Panc1 (cell line): ENCODE results near the gene MYRFL. TPM values are rescaled to one million over a fixed set of nuclear protein-coding genes. Genes with fewer than 3 reads are reported as not detected.

Experiments
- ATAC-seq: fragments of 200-7000 bp; cut with Tn5 transposase; 2 replicates; pipeline ENCODE4 v1.9.1; 2020; ENCODE audit warnings: mild to moderate bottlenecking, moderate library complexity
- BruUV-seq: library from RNA; stranded (reverse); fragments of 400-500 nt; replicated peaks from 2 replicates; lab custom pipeline; 2021; lab: Mats Ljungman, UMichigan
- CTCF ChIA-PET: fragments of 300-600 bp; sonication (Branson Sonifier 250); formaldehyde crosslinking; loops from one replicate; lab custom pipeline; 2022; ENCODE audit warnings: antibody characterized with exemption; lab: Charles Lee
- POLR2A ChIA-PET: fragments of 300-600 bp; sonication (Branson Sonifier 250); formaldehyde crosslinking; loops from one replicate; lab custom pipeline; 2022; ENCODE audit warnings: antibody characterized with exemption; lab: Charles Lee
- DNase-seq: peaks from one replicate; pipeline ENCODE4 v3.0.0-alpha.2; 2010; ENCODE audit warnings: low read depth, low spot score
- H3K27ac ChIP-seq: 2 replicates; pipeline ENCODE4 v1.5.1; 2011; ENCODE audit warnings: mild to moderate bottlenecking, low read length, inconsistent platforms
- H3K27me3 ChIP-seq: fragments of 200-500 bp; sonication (Bioruptor generic); 2 replicates; pipeline ENCODE4 v1.6.0; 2014; ENCODE audit warnings: low read length, inconsistent platforms; ENCODE audit not compliant: control insufficient read depth, insufficient read depth
- H3K36me3 ChIP-seq: fragments of 200-500 bp; sonication (Bioruptor generic); 2 replicates; pipeline ENCODE4 v1.5.1; 2014; ENCODE audit warnings: inconsistent platforms, mild to moderate bottlenecking, low read length, moderate library complexity; ENCODE audit not compliant: control insufficient read depth, insufficient read depth
- H3K4me1 ChIP-seq: 2 replicates; pipeline ENCODE4 v1.5.1; 2011; ENCODE audit warnings: inconsistent platforms, mild to moderate bottlenecking, low read length, moderate library complexity; ENCODE audit not compliant: control insufficient read depth, insufficient read depth
- H3K4me3 ChIP-seq, 2 experiments: 2 replicates each; pipeline ENCODE4 v1.5.1; 2011 to 2012; ENCODE audit warnings: low read depth in 2 of 2, low read length in 2 of 2, mild to moderate bottlenecking in 2 of 2, inconsistent platforms in 1 of 2, moderate library complexity in 1 of 2
- H3K9me3 ChIP-seq: fragments of 200-500 bp; sonication (Bioruptor generic); 2 replicates; pipeline ENCODE4 v1.5.1; 2014; ENCODE audit warnings: low read depth, mild to moderate bottlenecking, inconsistent platforms, low read length, moderate library complexity; ENCODE audit not compliant: control insufficient read depth, insufficient read depth
- POLR2AphosphoS5 ChIP-seq: IDR thresholded peaks from 2 replicates; pipeline ENCODE4 v1.6.1; 2012; ENCODE audit warnings: mild to moderate bottlenecking, low read depth, low read length, moderate library complexity
- REST ChIP-seq, 2 experiments: IDR thresholded peaks; 2 replicates each; pipeline ENCODE4 v1.6.1; 2011 to 2012; ENCODE audit warnings: low read depth in 2 of 2, control low read depth in 1 of 2, low read length in 1 of 2, mild to moderate bottlenecking in 1 of 2, moderate library complexity in 1 of 2; ENCODE audit not compliant: insufficient read depth in 1 of 2
- SIN3A ChIP-seq: IDR thresholded peaks from 2 replicates; pipeline ENCODE4 v1.6.1; 2012; ENCODE audit warnings: low read depth, mild to moderate bottlenecking, low read length, moderate library complexity, borderline replicate concordance; ENCODE audit not compliant: insufficient read depth
- TCF7L2 ChIP-seq: IDR thresholded peaks from 2 replicates; pipeline ENCODE4 v1.6.1; 2011; ENCODE audit warnings: mild to moderate bottlenecking, low read depth, low read length, inconsistent platforms
- in situ Hi-C: cut with HindIII; loops from 2 replicates; pipeline ENCODE4 v1.10.0; 2016; ENCODE audit warnings: low sequenced_read_pairs, low pct_unique_long_range_greater_than_20kb
- intact Hi-C: fragments of 100-400 bp; cut with micrococcal nuclease; formaldehyde crosslinking; loops from one replicate; pipeline ENCODE4 v1.10.0; 2022; ENCODE audit not compliant: unreplicated experiment
- total RNA-seq: library from RNA; stranded (reverse); gene quantifications from one replicate; pipeline ENCODE4 v1.2.1, GENCODE V29; 2021; ENCODE audit not compliant: unreplicated experiment
- TF ChIP-seq, protein P1 (sequence below): fragments of 450-650 bp; IDR thresholded peaks from 2 replicates; pipeline ENCODE4 v1.5.1; 2017; ENCODE audit warnings: mild to moderate bottlenecking

Gene MYRFL
- total RNA-seq, 1 experiment from 2014 or later: not detected

DNA sequence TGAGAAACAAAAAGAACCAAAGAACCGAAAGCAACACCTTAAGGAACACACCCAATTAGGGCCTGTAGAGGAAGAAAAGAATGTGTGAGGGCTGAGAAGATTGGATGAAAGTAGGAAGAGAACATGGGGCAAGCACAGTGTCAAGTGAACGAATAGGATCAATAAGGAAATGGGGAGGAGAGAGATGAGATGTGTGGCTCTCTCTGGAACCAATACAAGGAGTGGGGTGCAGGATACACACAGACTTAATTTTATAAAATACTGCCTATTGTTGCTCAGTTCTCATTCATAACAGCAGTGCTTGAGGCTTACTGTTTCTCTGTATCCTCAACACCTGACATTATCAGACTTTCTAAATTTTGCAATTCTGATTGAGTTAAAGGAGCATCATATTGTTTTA lies 93.3 kb downstream of the MYRFL start:
- no TSS peak for BruUV-seq
- ATAC-seq (no peak), DNase-seq (no peak)
- Histone ChIP-seq H3K4me3 (no peak overlapping the region), H3K27me3 (no peaks in the 10 kb centered on the region; the same call in 1 of the 2 replicates), H3K9me3 (no peaks in the 10 kb centered on the region), H3K27ac (no peak overlapping the region), H3K36me3 (no peaks in the 10 kb centered on the region), H3K4me1 (no peaks in the 10 kb centered on the region)
- ChIA-PET CTCF (no interaction called here), POLR2A (no interaction called here)
- intact Hi-C loops (no loop called here), in situ Hi-C loops (no loop called here)
- TF ChIP-seq REST (IDR thresholded peaks at IDR 0.05; ENCODE audit: insufficient read depth in 1 of 2, low read depth in 2 of 2, low read length in 1 of 2): no peak
- no peak for TF ChIP-seq SIN3A
- TF ChIP-seq POLR2AphosphoS5: no peak
- TF ChIP-seq, protein P1, sequence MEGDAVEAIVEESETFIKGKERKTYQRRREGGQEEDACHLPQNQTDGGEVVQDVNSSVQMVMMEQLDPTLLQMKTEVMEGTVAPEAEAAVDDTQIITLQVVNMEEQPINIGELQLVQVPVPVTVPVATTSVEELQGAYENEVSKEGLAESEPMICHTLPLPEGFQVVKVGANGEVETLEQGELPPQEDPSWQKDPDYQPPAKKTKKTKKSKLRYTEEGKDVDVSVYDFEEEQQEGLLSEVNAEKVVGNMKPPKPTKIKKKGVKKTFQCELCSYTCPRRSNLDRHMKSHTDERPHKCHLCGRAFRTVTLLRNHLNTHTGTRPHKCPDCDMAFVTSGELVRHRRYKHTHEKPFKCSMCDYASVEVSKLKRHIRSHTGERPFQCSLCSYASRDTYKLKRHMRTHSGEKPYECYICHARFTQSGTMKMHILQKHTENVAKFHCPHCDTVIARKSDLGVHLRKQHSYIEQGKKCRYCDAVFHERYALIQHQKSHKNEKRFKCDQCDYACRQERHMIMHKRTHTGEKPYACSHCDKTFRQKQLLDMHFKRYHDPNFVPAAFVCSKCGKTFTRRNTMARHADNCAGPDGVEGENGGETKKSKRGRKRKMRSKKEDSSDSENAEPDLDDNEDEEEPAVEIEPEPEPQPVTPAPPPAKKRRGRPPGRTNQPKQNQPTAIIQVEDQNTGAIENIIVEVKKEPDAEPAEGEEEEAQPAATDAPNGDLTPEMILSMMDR: no peak
- TF ChIP-seq TCF7L2: no peak

DNA sequence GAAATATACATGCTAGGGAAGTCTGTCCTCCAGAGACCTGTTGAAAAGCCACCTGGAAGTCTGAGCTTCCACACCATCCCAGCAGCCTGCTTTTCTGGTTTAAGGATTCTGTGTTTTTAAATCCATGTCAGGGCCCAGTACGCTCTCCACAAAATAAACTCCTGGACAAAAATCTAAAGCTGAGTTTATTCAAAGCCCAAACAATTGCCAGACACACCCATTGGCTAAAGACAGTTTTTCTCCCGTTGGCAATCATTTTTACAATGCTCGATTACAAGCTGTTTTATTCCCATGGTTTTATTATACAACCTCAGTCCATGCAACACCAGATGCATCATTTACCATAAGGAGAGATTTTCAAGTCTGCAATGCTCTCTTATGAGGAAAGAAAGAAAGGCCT lies 94.5 kb downstream of the MYRFL start:
- POLR2A ChIA-PET: no interaction called here
- CTCF ChIA-PET: no interaction called here

More for the DNA sequence above, 94.5 kb downstream of the MYRFL start:
- Histone ChIP-seq H3K36me3 (no peaks in the 10 kb centered on the region), H3K27ac (no peak overlapping the region), H3K4me3 (no peak overlapping the region), H3K9me3 (no peaks in the 10 kb centered on the region), H3K27me3 (no peaks in the 10 kb centered on the region; the same call in 1 of the 2 replicates), H3K4me1 (no peaks in the 10 kb centered on the region)
- in situ Hi-C loops (no loop called here), intact Hi-C loops (no loop called here)
- no TSS peak for BruUV-seq
- no peak for TF ChIP-seq REST (IDR thresholded peaks at IDR 0.05; ENCODE audit: insufficient read depth in 1 of 2, low read depth in 2 of 2, low read length in 1 of 2)
- TF ChIP-seq POLR2AphosphoS5: no peak
- no peak for TF ChIP-seq TCF7L2
- no peak for TF ChIP-seq SIN3A
- TF ChIP-seq, protein P1: no peak
- DNase-seq (no peak), ATAC-seq (no peak)
